GM23338 (cell line): ENCODE data around the gene SETD1A.

Source experiments
- CREB1 ChIP-seq: fragments of 250-450 bp; sonication (Bioruptor Pico); IDR thresholded peaks from 2 replicates; pipeline ENCODE4 v1.5.0; 2020; ENCODE audit warnings: low read depth, mild to moderate bottlenecking, moderate library complexity
- CTCF ChIP-seq, 2 experiments: fragments of 200-600 bp in 1 of 2; sonication (generic) in 1 of 2; conservative IDR thresholded peaks; 2 replicates each; pipeline versions ENCODE4 v1.5.1 to v1.6.1; 2016 to 2017; ENCODE audit warnings: antibody characterized with exemption in 2 of 2, low read depth in 2 of 2, mild to moderate bottlenecking in 2 of 2, moderate library complexity in 1 of 2

DNA sequence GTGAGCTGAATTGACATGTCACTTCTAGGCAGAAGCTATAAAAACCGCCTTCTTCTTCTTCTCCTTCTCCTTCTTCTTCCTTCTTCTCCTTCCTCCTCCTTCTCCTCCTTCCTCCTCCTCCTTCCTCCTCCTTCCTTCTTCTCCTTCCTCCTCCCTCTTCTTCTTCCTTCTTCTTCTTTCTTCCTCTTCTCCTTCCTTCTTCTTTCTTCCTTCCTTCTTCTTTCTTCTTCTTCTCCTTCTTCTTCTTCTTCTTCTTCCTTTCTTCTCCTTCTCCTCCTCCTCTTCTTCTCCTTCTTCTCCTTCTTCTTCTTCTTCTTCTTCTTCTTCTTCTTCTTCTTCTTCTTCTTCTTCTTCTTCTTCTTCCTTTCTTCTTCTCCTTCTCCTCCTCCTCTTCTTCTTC is 38.9 kb upstream of the SETD1A start:
- no peak for TF ChIP-seq CTCF (conservative IDR thresholded peaks at IDR 0.05; ENCODE audit: low read depth in 2 of 2)
- TF ChIP-seq CREB1 (CRISPR knock-in tag), result no peak
